ENCODE results near the gene POPDC2.

Gene POPDC2

GRCh38 chr3:119669906-119670570 lies 9.6 kb upstream of the POPDC2 start:
- DNase-seq (ENCODE audit: low spot score), result no peak

- no peak for DNase-seq (ENCODE audit: low spot score)
Measured at GRCh38 chr3:119665954-119666559, 5.7 kb upstream of the POPDC2 start.

DNA sequence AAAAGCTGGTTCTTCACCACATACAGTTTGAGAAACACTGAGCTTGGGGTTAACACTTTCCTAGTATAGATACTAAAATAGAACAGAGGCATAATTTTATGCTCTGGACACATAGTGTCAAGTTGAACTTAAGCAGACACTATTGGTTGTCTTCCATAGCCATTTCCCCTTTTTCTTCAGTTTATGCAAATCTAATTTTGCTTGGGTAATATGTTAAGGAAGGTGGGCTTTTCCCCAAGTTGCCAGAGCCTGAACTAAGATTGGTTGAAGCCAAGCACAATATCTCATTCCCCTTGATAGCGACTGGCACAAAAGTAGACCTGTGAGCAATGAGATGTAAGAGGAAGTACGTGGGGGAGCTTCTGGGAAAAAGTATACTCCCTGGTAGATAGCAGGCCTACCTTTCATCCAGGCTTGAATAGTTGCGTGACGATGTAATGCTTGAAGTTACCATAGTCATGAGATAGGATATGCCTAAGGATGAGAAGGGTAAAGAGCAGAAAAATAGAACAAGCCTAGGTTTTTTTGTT lies 4.5 kb upstream of the POPDC2 start:
- DNase-seq (ENCODE audit: low spot score), result no peak

- no peak for DNase-seq (ENCODE audit: low spot score)
Measured at GRCh38 chr3:119664370-119664769, 4.0 kb upstream of the POPDC2 start.

- no peak for DNase-seq (ENCODE audit: low spot score)
Measured at GRCh38 chr3:119663885-119664284, 3.5 kb upstream of the POPDC2 start.

DNA sequence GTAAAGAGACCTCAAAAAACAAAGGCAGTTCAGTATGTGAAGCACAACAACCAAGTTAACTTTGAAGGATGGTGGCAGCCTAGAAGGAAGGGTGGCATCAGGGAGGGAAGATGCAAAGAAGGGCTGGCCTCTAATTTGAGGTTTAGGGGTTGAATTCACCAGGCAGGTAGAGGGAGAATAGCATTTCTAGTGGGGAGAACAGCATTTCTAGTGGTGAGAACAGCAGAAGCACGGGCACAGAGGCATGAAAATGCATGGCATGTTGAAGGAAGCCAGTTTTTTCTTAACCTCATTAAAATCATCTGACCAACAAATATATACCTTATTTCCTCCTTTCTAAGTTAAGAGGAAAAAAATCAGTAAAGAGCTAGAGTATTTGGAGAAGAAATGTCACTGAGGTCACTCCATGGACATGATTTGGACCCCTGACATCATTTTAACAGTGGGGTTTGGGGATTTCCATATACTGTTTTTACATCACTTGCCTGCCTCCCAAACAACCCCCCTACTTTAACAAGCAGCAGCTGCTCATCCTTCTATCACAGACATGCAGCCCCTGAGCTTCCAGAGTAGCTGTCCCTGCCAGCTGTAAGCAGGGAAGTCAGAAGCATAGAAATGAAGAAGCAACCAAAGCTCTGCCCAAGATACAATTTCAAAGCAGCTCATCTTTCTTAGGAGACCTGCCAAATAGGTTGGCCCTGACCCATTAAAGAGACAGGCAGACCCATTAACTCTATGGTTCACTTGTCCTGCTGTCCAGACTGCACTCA lies 2.4 kb upstream of the POPDC2 start:
- no peak for DNase-seq (ENCODE audit: low spot score)

- no peak for DNase-seq (ENCODE audit: low spot score)
Measured at GRCh38 chr3:119659606-119660291, 640 bp downstream of the POPDC2 start.

DNA sequence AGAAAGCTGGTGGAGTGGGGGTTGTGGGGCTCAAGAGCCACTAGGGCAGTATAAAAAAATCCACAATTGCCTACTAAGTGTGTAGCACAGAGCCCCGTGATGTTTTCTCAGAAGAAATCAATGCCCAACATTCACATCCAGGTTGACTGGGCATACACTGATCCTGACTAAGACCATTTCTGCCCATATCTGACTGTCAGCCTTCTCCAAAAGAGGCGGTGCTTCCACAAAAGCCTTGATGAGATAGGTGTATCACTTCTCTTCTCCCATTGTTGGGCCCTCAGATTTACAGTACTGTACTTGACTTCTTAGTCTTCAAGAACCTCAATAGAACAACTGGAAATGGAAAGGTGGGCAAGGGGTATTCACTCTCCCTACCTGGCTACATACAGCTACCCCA lies 1.4 kb downstream of the POPDC2 start:
- no peak for DNase-seq (ENCODE audit: low spot score)

GRCh38 chr3:119657887-119658702 lies 2.3 kb downstream of the POPDC2 start:
- DNase-seq (ENCODE audit: low spot score), result no peak

DNA sequence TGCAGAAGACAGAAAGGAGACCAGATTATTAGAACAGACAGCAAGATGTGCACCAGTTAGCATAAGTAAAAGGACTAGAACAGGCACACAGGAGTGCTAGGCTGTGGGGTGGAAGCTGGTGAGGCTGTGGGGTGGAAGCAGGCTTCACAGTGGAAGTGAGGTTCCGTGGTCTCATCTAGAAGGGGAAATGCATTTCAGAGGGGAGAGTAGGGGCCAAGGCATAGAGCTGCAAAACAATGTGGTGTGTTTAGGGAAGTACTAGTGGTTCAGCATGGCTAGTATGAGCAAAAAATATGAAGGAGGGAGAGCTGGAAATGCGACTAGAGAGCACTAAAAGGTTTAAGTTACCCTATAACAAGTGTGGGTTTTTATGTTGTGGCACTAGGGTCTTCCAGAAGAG lies 6.5 kb downstream of the POPDC2 start:
- DNase-seq (ENCODE audit: low spot score), result no peak

- DNase-seq (ENCODE audit: low spot score), result no peak
Measured at GRCh38 chr3:119652306-119653033, 7.9 kb downstream of the POPDC2 start.

DNA sequence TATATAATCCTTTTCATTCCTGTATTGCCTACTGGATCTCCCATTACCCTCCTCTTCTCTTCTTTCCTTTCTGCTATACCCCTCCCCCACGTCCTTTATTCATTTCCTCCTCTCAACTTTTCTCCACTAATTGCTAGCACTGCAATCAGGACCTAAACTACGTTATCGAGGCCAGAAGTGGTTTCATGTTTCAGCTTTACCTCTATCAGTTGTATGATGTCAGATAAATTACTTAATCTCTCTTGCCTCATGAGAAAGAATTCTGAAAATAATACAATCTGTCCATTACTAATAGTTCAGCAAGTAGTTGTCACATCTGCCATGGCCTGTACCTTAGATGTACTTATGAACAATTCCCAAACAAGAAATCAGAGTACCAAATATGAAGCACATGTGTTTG lies 10.6 kb downstream of the POPDC2 start:
- DNase-seq (ENCODE audit: low spot score), result no peak

- DNase-seq (ENCODE audit: low spot score), result no peak
Measured at GRCh38 chr3:119647843-119648575, 12.4 kb downstream of the POPDC2 start.

DNA sequence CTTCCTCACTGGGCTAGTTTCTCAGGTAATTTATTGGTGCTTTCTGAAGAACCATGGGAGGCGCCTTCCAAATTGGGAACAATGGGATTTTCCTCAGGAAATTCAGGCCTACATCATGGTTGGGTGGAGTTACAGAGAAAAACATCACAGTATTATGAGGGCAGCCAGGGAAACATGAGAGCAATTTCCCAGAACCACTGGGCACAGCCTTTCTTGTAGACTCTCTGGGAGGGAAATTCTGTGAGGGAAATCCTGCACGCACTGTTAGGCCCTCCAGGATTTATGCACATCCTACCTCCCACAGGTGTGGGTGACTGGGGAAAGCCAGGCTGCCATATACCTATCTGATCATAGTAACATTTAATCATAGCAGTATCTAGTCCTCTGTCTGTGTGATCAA lies 13.2 kb downstream of the POPDC2 start:
- DNase-seq (ENCODE audit: low spot score), result no peak

- no peak for DNase-seq (ENCODE audit: low spot score)
Measured at GRCh38 chr3:119645813-119646212, 14.6 kb downstream of the POPDC2 start.

DNA sequence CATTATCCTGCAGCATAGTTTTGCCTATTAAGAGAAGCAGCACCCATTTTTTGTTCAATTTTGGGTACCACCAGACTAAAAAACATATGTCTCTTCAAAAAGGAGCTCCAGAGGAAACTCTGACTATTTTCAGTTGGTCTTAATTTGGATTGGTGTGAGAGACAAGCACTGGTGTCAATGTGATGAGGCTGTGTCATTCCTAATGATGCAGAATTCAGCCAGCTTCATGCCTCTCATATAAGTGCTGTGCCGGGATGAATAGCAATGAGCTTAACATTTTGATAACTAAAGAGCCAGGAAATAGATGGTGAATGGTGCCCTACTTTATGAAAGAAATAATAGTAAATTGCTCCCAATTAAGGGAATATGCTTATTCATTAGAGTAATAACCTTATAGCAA lies 15.9 kb downstream of the POPDC2 start:
- DNase-seq (ENCODE audit: low spot score), result no peak

GRCh38 chr3:119643528-119643927 lies 16.9 kb downstream of the POPDC2 start:
- DNase-seq (ENCODE audit: low spot score), result no peak

GRCh38 chr3:119642746-119643473 lies 17.5 kb downstream of the POPDC2 start:
- DNase-seq (ENCODE audit: low spot score), result no peak

DNA sequence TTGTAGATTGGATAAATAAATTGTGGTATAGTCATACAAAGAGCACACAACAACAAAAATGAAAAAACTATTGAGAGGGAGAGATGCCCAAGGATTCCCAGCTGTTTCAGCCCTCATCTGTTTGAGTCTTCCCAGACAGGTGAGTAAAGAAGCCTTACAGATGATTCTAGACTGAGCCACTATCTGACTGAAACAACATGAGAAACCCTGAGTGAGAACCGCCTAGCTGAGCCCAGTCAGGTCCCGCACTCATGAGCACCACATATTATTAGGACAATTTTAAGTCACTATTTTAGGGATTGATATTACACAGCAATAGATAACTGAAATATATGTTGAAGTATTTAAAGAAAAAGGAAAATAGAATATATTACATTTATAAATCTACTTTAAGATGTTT lies 19.0 kb downstream of the POPDC2 start:
- no peak for DNase-seq (ENCODE audit: low spot score)

Data from CD4-positive, alpha-beta T cell treated with Interleukin-15 for 4 hours (primary cell).